Loucy (cell line): Measurements from ENCODE around the gene CHEK1.

Experiments used
- H2AFZ ChIP-seq: fragments of 200-600 bp; sonication (generic); 2 replicates; pipeline ENCODE4 v1.6.0; 2016; ENCODE audit warnings: antibody characterized with exemption, mild to moderate bottlenecking, low read length, moderate library complexity
- H3F3A ChIP-seq: fragments of 200-600 bp; 2 replicates; pipeline ENCODE4 v1.6.0; 2016; ENCODE audit warnings: antibody characterized with exemption, low read depth, mild to moderate bottlenecking
- H3K27me3 ChIP-seq: fragments of 200-600 bp; sonication (generic); 2 replicates; pipeline ENCODE4 v1.6.1; 2014; ENCODE audit warnings: low read length, mild to moderate bottlenecking; ENCODE audit not compliant: insufficient read depth, poor library complexity, severe bottlenecking
- H3K36me3 ChIP-seq: fragments of 200-600 bp; sonication (generic); 2 replicates; pipeline ENCODE4 v1.6.1; 2016; ENCODE audit warnings: low read length; ENCODE audit not compliant: insufficient read depth
- H3K4me1 ChIP-seq: fragments of 200-600 bp; sonication (generic); 2 replicates; pipeline ENCODE4 v1.5.1; 2014; ENCODE audit warnings: low read length, mild to moderate bottlenecking; ENCODE audit not compliant: insufficient read depth, poor library complexity, severe bottlenecking
- H3K4me2 ChIP-seq: fragments of 200-600 bp; sonication (generic); 2 replicates; pipeline ENCODE4 v1.6.0; 2014; ENCODE audit warnings: antibody characterized with exemption, low read length, low read depth, mild to moderate bottlenecking; ENCODE audit not compliant: poor library complexity, severe bottlenecking
- H3K4me3 ChIP-seq: fragments of 200-600 bp; sonication (generic); 2 replicates; pipeline ENCODE4 v1.5.1; 2014; ENCODE audit warnings: low read length, mild to moderate bottlenecking, mixed read lengths; ENCODE audit not compliant: poor library complexity, severe bottlenecking
- H3K79me2 ChIP-seq: fragments of 200-600 bp; sonication (generic); 2 replicates; pipeline ENCODE4 v1.6.1; 2014; ENCODE audit warnings: low read length; ENCODE audit not compliant: insufficient read depth
- H3K9ac ChIP-seq: fragments of 200-600 bp; sonication (generic); 2 replicates; pipeline ENCODE4 v1.6.0; 2014; ENCODE audit warnings: mild to moderate bottlenecking, low read depth, low read length, moderate library complexity; ENCODE audit not compliant: poor library complexity, severe bottlenecking
- H3K9me2 ChIP-seq: fragments of 200-600 bp; sonication (generic); replicated peaks from 2 replicates; pipeline ENCODE4 v1.6.1; 2016; ENCODE audit warnings: low read depth, low read length, mixed read lengths
- H3K9me3 ChIP-seq: fragments of 200-600 bp; sonication (generic); 2 replicates; pipeline ENCODE4 v1.6.1; 2014; ENCODE audit warnings: mild to moderate bottlenecking, antibody characterized with exemption, low read length, low read depth; ENCODE audit not compliant: insufficient read depth
- H4K20me1 ChIP-seq: fragments of 200-600 bp; sonication (generic); 2 replicates; pipeline ENCODE4 v1.6.0; 2014; ENCODE audit warnings: antibody characterized with exemption, low read length, mild to moderate bottlenecking; ENCODE audit not compliant: insufficient read depth, poor library complexity, severe bottlenecking
- EZH2phosphoT487 ChIP-seq: fragments of 200-600 bp; IDR thresholded peaks from 2 replicates; pipeline ENCODE4 v1.6.1; 2018; ENCODE audit warnings: antibody characterized with exemption, mild to moderate bottlenecking, moderate library complexity, borderline replicate concordance
- TF ChIP-seq, protein P1 (sequence below): fragments of 200-600 bp; sonication (generic); conservative IDR thresholded peaks from 2 replicates; pipeline ENCODE4 v1.5.1; 2014; ENCODE audit warnings: mild to moderate bottlenecking, antibody characterized with exemption, low read length

Gene CHEK1

DNA sequence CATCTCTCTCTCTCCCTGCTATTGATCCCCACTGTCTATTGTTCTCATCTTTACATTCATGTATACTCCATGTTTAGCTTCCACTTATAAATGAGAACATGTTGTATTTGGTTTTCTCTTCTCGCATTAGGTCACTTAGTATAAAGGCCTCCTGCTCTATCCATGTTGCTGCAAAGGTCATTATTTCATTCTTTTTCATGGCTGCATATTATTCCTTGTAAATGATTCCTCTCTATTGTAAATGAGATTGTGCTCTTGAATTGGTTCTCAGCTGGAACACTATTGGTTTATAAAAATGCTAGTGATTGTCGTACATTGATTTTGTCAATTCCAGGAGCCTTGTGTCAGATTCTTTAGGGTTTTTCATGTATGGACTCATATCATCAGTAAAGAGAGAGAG lies 42.2 kb downstream of the CHEK1 start:
- H3K4me3 ChIP-seq, result no peak overlapping the region
- H3K4me2 ChIP-seq, result no peak overlapping the region
- no peak overlapping the region for H2AFZ ChIP-seq
- no peaks in the 10 kb centered on the region for H3K27me3 ChIP-seq
- H3K36me3 ChIP-seq, result peaks cover 68% of the 10 kb centered on the region
- peaks cover 19% of the 10 kb centered on the region; the same call in 1 of the 2 replicates for H3K79me2 ChIP-seq
- no peaks in the 10 kb centered on the region for H3K9me2 ChIP-seq
- H3K9ac ChIP-seq, result no peak overlapping the region
- TF ChIP-seq, protein P1, sequence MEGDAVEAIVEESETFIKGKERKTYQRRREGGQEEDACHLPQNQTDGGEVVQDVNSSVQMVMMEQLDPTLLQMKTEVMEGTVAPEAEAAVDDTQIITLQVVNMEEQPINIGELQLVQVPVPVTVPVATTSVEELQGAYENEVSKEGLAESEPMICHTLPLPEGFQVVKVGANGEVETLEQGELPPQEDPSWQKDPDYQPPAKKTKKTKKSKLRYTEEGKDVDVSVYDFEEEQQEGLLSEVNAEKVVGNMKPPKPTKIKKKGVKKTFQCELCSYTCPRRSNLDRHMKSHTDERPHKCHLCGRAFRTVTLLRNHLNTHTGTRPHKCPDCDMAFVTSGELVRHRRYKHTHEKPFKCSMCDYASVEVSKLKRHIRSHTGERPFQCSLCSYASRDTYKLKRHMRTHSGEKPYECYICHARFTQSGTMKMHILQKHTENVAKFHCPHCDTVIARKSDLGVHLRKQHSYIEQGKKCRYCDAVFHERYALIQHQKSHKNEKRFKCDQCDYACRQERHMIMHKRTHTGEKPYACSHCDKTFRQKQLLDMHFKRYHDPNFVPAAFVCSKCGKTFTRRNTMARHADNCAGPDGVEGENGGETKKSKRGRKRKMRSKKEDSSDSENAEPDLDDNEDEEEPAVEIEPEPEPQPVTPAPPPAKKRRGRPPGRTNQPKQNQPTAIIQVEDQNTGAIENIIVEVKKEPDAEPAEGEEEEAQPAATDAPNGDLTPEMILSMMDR, result no peak
- TF ChIP-seq EZH2phosphoT487, result no peak
- H3F3A ChIP-seq, result no peaks in the 10 kb centered on the region
- peaks cover 11% of the 10 kb centered on the region for H4K20me1 ChIP-seq
- no peaks in the 10 kb centered on the region for H3K4me1 ChIP-seq
- H3K9me3 ChIP-seq, result no peaks in the 10 kb centered on the region; the same call in 1 of the 2 replicates

GRCh38 chr11:125670172-125670571 lies 45.2 kb downstream of the CHEK1 start:
- Histone ChIP-seq H2AFZ (no peak overlapping the region), H3K9me3 (no peaks in the 10 kb centered on the region), H3K9ac (no peak overlapping the region), H3K79me2 (peaks cover 19% of the 10 kb centered on the region; the same call in 1 of the 2 replicates), H3F3A (no peaks in the 10 kb centered on the region), H3K36me3 (peaks cover 59% of the 10 kb centered on the region), H3K9me2 (no peaks in the 10 kb centered on the region), H4K20me1 (peaks cover 11% of the 10 kb centered on the region), H3K27me3 (no peaks in the 10 kb centered on the region), H3K4me1 (no peaks in the 10 kb centered on the region), H3K4me3 (no peak overlapping the region), H3K4me2 (no peak overlapping the region)
- no peak for TF ChIP-seq EZH2phosphoT487
- TF ChIP-seq, protein P1, result no peak

- Histone ChIP-seq H3K79me2 (peaks cover 10% of the 10 kb centered on the region; the same call in 1 of the 2 replicates), H3K4me2 (no peak overlapping the region), H3K9me3 (no peaks in the 10 kb centered on the region), H2AFZ (no peak overlapping the region), H3K4me3 (no peak overlapping the region), H3K9me2 (no peaks in the 10 kb centered on the region), H3K9ac (no peak overlapping the region), H4K20me1 (peaks cover 10% of the 10 kb centered on the region), H3K27me3 (no peaks in the 10 kb centered on the region), H3F3A (no peaks in the 10 kb centered on the region), H3K4me1 (no peaks in the 10 kb centered on the region), H3K36me3 (peaks cover 61% of the 10 kb centered on the region)
- no peak for TF ChIP-seq EZH2phosphoT487
- TF ChIP-seq, protein P1, result no peak
Observed at GRCh38 chr11:125671561-125671960, 46.6 kb downstream of the CHEK1 start.
